ENCODE measurements around the gene KANTR.
"Not testable (repeated sequence)": the region's sequence is repeated elsewhere in the genome, so short reads cannot be mapped to it uniquely, and the experiment has no call there.

KANTR gene

GRCh38 chrX:53125506-53125905, 31.6 kb downstream of the KANTR start:
- no peaks in the 10 kb centered on the region for H3K4me1 ChIP-seq (ENCODE audit: insufficient read depth, low read length)
- H3K36me3 ChIP-seq (ENCODE audit: insufficient read depth, low read length): peaks cover 4% of the 10 kb centered on the region
- no peaks in the 10 kb centered on the region for H3K27me3 ChIP-seq (ENCODE audit: insufficient read depth, low read length)
- no peak overlapping the region for H3K4me3 ChIP-seq (ENCODE audit: low read length)
- no peak overlapping the region for H2AFZ ChIP-seq (ENCODE audit: low read depth, low read length)
- H3K9me3 ChIP-seq (ENCODE audit: low read length): peaks cover 3% of the 10 kb centered on the region

DNA sequence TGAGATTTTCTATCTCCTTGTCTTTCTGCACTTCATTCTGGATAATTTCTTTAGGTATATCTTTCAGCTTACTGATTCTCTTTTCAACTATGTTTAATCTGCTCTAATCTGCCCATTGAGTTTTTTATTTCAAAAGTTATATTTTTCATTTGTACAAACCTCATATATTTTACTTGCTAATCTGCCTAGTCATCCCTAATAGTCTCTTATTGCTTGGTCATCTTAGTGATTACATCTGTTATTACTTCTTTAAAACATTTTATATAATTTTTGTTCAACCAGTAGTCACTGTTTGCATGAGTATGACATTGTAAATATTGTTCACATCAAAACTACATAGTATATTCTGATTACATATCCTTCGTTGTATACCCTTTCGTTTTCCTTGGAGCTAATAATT, 32.4 kb downstream of the KANTR start:
- no peak overlapping the region for H2AFZ ChIP-seq (ENCODE audit: low read depth, low read length)
- peaks cover 4% of the 10 kb centered on the region for H3K36me3 ChIP-seq (ENCODE audit: insufficient read depth, low read length)

GRCh38 chrX:53128097-53128749, 34.3 kb downstream of the KANTR start:
- H3K36me3 ChIP-seq (ENCODE audit: insufficient read depth, low read length): peaks cover 6% of the 10 kb centered on the region
- H3K9me3 ChIP-seq (ENCODE audit: low read length): peaks cover 3% of the 10 kb centered on the region
- H3K4me1 ChIP-seq (ENCODE audit: insufficient read depth, low read length): no peaks in the 10 kb centered on the region
- no peak overlapping the region for H3K4me3 ChIP-seq (ENCODE audit: low read length)
- peaks cover 6% of the 10 kb centered on the region for H3K27me3 ChIP-seq (ENCODE audit: insufficient read depth, low read length)
- no peak overlapping the region for H2AFZ ChIP-seq (ENCODE audit: low read depth, low read length)

More for the DNA sequence above, 32.4 kb downstream of the KANTR start:
- Histone ChIP-seq H3K9me3 (ENCODE audit: low read length) (peaks cover 3% of the 10 kb centered on the region), H3K27me3 (ENCODE audit: insufficient read depth, low read length) (peaks cover 4% of the 10 kb centered on the region), H3K4me3 (ENCODE audit: low read length) (no peak overlapping the region), H3K4me1 (ENCODE audit: insufficient read depth, low read length) (no peaks in the 10 kb centered on the region)

DNA sequence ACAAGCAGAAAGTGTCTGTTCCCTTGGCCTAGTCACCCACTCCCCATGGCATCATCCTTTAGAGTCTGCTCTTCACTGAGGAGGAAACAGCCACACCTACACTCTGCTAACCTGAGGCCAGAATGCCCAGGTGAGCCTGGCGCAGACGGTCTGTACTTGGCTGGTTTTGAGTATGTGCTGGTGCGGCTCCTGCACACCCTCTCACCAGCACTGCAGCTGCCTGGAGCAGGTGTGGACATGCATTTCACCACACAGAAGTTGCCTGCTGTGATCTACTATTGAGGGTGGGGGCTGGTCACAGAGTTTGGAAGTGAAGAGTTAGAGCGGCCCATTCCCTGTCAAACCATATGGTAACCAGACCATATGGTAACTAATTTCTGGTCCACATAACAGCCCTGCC, 39.5 kb downstream of the KANTR start:
- H3K4me3 ChIP-seq (ENCODE audit: low read length): no peak overlapping the region
- H3K27me3 ChIP-seq (ENCODE audit: insufficient read depth, low read length): peaks cover 6% of the 10 kb centered on the region
- no peak overlapping the region for H2AFZ ChIP-seq (ENCODE audit: low read depth, low read length)
- peaks cover 2% of the 10 kb centered on the region for H3K36me3 ChIP-seq (ENCODE audit: insufficient read depth, low read length)
- H3K4me1 ChIP-seq (ENCODE audit: insufficient read depth, low read length): no peaks in the 10 kb centered on the region
- no peaks in the 10 kb centered on the region for H3K9me3 ChIP-seq (ENCODE audit: low read length)

- H3K36me3 ChIP-seq (ENCODE audit: insufficient read depth, low read length): peaks cover 2% of the 10 kb centered on the region
- H2AFZ ChIP-seq (ENCODE audit: low read depth, low read length): no peak overlapping the region
- no peaks in the 10 kb centered on the region for H3K9me3 ChIP-seq (ENCODE audit: low read length)
- peaks cover 6% of the 10 kb centered on the region for H3K27me3 ChIP-seq (ENCODE audit: insufficient read depth, low read length)
- no peak overlapping the region for H3K4me3 ChIP-seq (ENCODE audit: low read length)
- no peaks in the 10 kb centered on the region for H3K4me1 ChIP-seq (ENCODE audit: insufficient read depth, low read length)
These were observed 41.6 kb downstream of the KANTR start for GRCh38 chrX:53135581-53135980.

DNA sequence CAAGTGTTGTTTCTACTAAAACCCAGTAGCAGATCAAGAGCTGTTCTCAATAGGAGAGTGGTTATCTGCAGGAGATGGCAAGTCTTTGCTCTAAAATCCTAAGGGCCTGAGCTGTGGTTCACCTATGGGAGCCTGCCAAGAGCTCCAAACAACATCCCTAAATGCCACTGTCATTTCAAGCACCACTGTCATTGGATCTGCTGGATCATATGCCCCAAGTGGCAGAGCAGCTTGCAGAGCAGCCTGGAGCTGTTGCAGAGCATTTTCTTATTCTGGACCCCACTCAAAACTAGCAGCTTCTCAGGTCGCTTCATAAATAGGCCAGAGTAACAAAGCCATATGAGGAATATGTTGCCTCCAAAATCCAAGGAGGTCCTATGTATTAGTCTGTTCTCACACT, 59.6 kb downstream of the KANTR start:
- Histone ChIP-seq H3K27me3 (ENCODE audit: insufficient read depth, low read length) (no peaks in the 10 kb centered on the region), H3K4me3 (ENCODE audit: low read length) (no peak overlapping the region), H2AFZ (ENCODE audit: low read depth, low read length) (no peak overlapping the region), H3K36me3 (ENCODE audit: insufficient read depth, low read length) (no peaks in the 10 kb centered on the region), H3K9me3 (ENCODE audit: low read length) (peaks cover 3% of the 10 kb centered on the region), H3K4me1 (ENCODE audit: insufficient read depth, low read length) (no peaks in the 10 kb centered on the region)

DNA sequence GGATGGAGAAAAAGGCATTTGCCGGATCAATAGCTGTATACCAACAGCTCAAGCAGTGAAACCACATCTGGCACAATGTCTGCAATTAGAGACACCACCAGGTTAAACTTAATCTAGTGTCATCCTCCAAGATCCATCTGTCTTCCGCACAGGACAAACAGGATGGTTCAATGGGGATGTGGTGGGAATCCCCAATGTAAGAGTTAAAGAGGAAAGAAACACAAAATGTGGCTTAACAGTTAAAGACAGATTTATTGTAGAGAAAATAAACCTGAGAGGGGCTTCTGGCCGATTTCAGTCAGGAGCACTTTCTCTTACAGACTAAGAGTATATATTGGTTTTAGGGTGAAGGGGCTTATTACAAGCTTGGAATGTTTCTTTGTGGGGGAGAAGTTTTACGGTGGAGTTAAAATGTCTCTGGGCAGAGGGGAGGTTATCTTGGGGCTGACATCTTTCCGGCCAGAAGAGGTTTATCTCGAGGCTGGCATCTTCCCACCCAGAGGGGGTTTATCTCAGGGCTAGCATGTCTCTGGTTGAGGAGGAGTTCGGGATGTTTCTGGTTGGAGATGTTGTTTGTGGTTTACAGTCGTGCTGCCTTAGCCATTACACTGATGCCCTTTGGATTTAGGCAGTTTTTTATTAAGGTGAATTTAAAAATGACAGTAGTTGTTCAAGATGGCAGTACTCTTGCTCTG, 61.7 kb downstream of the KANTR start:
- H3K36me3 ChIP-seq (ENCODE audit: insufficient read depth, low read length): no peaks in the 10 kb centered on the region
- no peak overlapping the region for H2AFZ ChIP-seq (ENCODE audit: low read depth, low read length)
- H3K4me1 ChIP-seq (ENCODE audit: insufficient read depth, low read length): no peaks in the 10 kb centered on the region
- no peaks in the 10 kb centered on the region for H3K27me3 ChIP-seq (ENCODE audit: insufficient read depth, low read length)
- H3K4me3 ChIP-seq (ENCODE audit: low read length): no peak overlapping the region
- peaks cover 3% of the 10 kb centered on the region for H3K9me3 ChIP-seq (ENCODE audit: low read length)

GRCh38 chrX:53156207-53156596, 62.3 kb downstream of the KANTR start:
- H3K4me3 ChIP-seq (ENCODE audit: low read length): no peak overlapping the region
- peaks cover 3% of the 10 kb centered on the region for H3K9me3 ChIP-seq (ENCODE audit: low read length)
- H3K27me3 ChIP-seq (ENCODE audit: insufficient read depth, low read length): no peaks in the 10 kb centered on the region
- no peaks in the 10 kb centered on the region for H3K36me3 ChIP-seq (ENCODE audit: insufficient read depth, low read length)
- no peaks in the 10 kb centered on the region for H3K4me1 ChIP-seq (ENCODE audit: insufficient read depth, low read length)
- H2AFZ ChIP-seq (ENCODE audit: low read depth, low read length): no peak overlapping the region

GRCh38 chrX:53159184-53159583, 65.2 kb downstream of the KANTR start:
- Histone ChIP-seq H3K9me3 (ENCODE audit: low read length) (no peaks in the 10 kb centered on the region), H3K36me3 (ENCODE audit: insufficient read depth, low read length) (no peaks in the 10 kb centered on the region)

DNA sequence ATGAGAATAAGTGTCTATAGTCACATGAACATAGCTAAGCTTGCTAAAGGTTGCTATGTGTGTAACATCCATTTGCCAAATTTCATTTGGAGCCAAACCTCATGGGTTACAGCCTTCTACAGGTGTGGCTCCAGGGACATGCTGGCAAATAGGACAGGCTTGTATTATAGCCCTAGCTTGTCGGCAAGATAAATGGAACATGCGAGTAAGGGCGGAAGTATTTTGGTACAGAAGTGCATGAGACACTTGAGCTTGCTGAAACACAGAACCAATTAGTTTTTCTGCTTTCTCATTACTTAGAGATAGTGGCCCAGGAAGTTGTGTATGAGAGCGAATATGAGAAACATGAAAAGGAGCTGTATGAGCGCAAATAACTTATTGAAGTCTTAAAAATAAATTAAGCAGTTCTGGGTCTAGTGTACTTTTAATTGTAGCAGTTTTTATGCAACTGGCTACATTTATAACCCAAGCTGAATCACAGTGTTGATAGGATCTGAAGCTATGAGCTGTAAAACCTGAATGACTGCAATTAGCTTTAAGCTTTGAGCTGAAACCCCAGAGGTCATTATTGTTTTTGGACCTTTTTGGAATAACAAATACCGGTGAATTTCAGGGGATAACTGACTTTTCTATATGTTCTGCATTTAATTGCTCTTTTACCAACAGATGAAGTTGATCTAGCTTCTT, 66.5 kb downstream of the KANTR start:
- Histone ChIP-seq H3K4me1 (ENCODE audit: insufficient read depth, low read length) (peaks cover 2% of the 10 kb centered on the region), H3K36me3 (ENCODE audit: insufficient read depth, low read length) (no peaks in the 10 kb centered on the region), H3K9me3 (ENCODE audit: low read length) (no peaks in the 10 kb centered on the region), H2AFZ (ENCODE audit: low read depth, low read length) (no peak overlapping the region), H3K27me3 (ENCODE audit: insufficient read depth, low read length) (no peaks in the 10 kb centered on the region), H3K4me3 (ENCODE audit: low read length) (no peak overlapping the region)

More at GRCh38 chrX:53159184-53159583, 65.2 kb downstream of the KANTR start:
- no peak overlapping the region for H2AFZ ChIP-seq (ENCODE audit: low read depth, low read length)
- H3K4me1 ChIP-seq (ENCODE audit: insufficient read depth, low read length): peaks cover 2% of the 10 kb centered on the region
- H3K27me3 ChIP-seq (ENCODE audit: insufficient read depth, low read length): no peaks in the 10 kb centered on the region
- H3K4me3 ChIP-seq (ENCODE audit: low read length): no peak overlapping the region

GRCh38 chrX:53163436-53163835, 69.5 kb downstream of the KANTR start:
- Histone ChIP-seq H2AFZ (ENCODE audit: low read depth, low read length) (no peak overlapping the region), H3K9me3 (ENCODE audit: low read length) (no peaks in the 10 kb centered on the region), H3K4me1 (ENCODE audit: insufficient read depth, low read length) (peaks cover 2% of the 10 kb centered on the region)

DNA sequence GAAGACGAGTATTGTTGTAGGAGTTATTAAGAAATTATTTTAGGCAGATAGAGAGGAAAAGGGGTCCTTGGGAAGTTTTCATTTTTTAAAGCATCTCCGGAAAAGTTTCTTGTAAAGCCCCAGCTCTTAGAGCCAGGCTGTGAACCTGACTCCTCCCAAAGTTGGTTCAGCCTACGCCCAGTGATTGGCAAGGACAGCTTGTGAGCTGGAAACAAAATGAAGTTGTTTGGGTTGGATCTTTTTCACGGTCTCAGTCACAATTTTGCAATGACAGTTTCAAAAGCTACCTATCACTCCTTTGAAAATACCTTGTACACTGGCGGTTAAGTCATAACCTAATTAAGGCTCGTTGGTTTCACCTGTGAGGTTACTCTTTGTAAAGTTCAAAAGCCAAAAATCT, 70.6 kb downstream of the KANTR start:
- H3K4me3 ChIP-seq (ENCODE audit: low read length): not testable (repeated sequence)

More at GRCh38 chrX:53163436-53163835, 69.5 kb downstream of the KANTR start:
- Histone ChIP-seq H3K4me3 (ENCODE audit: low read length) (no peak overlapping the region), H3K27me3 (ENCODE audit: insufficient read depth, low read length) (no peaks in the 10 kb centered on the region), H3K36me3 (ENCODE audit: insufficient read depth, low read length) (no peaks in the 10 kb centered on the region)

GRCh38 chrX:53166103-53166502, 72.2 kb downstream of the KANTR start:
- H3K27me3 ChIP-seq (ENCODE audit: insufficient read depth, low read length): no peaks in the 10 kb centered on the region
- H3K36me3 ChIP-seq (ENCODE audit: insufficient read depth, low read length): no peaks in the 10 kb centered on the region
- H3K4me1 ChIP-seq (ENCODE audit: insufficient read depth, low read length): peaks cover 2% of the 10 kb centered on the region
- no peaks in the 10 kb centered on the region for H3K9me3 ChIP-seq (ENCODE audit: low read length)
- no peak overlapping the region for H2AFZ ChIP-seq (ENCODE audit: low read depth, low read length)
- no peak overlapping the region for H3K4me3 ChIP-seq (ENCODE audit: low read length)

More for the DNA sequence above, 70.6 kb downstream of the KANTR start:
- H3K27me3 ChIP-seq (ENCODE audit: insufficient read depth, low read length); H2AFZ ChIP-seq (ENCODE audit: low read depth, low read length); H3K9me3 ChIP-seq (ENCODE audit: low read length); H3K36me3 ChIP-seq (ENCODE audit: insufficient read depth, low read length); H3K4me1 ChIP-seq (ENCODE audit: insufficient read depth, low read length): not testable (repeated sequence)
